HepG2 (cell line): ENCODE measurements around the gene C11orf21. TPM values are rescaled to one million over a fixed set of nuclear protein-coding genes. Genes with fewer than 3 reads are reported as not detected.

Experiments used
- ATF4 ChIP-seq, 2 experiments: fragments of 450-650 bp in 1 of 2; sonication (generic) in 1 of 2; formaldehyde crosslinking; IDR thresholded peaks; 2 replicates each; pipeline versions ENCODE4 v1.5.0 to v1.8.0; 2020 to 2022; ENCODE audit warnings: mild to moderate bottlenecking in 1 of 2, missing genetic modification reagents in 1 of 2
- GFI1 ChIP-seq: sonication (generic); formaldehyde crosslinking; IDR thresholded peaks from 2 replicates; pipeline ENCODE4 v1.5.0; 2020; ENCODE audit warnings: missing genetic modification reagents, mild to moderate bottlenecking, borderline replicate concordance
- HES4 ChIP-seq: sonication (generic); formaldehyde crosslinking; IDR thresholded peaks from 2 replicates; pipeline ENCODE4 v1.9.0; 2021; ENCODE audit warnings: mild to moderate bottlenecking, missing genetic modification reagents, borderline replicate concordance
- HOXA7 ChIP-seq: sonication (generic); formaldehyde crosslinking; IDR thresholded peaks from 2 replicates; pipeline ENCODE4 v1.8.1; 2022; ENCODE audit warnings: mild to moderate bottlenecking, missing genetic modification reagents, moderate library complexity
- IRF1 ChIP-seq: sonication (generic); formaldehyde crosslinking; IDR thresholded peaks from 2 replicates; pipeline ENCODE4 v1.4.0; 2020; ENCODE audit warnings: low read depth, mild to moderate bottlenecking, missing genetic modification reagents
- MEIS2 ChIP-seq: sonication (generic); formaldehyde crosslinking; IDR thresholded peaks from 2 replicates; pipeline ENCODE4 v1.9.0; 2021; ENCODE audit warnings: mild to moderate bottlenecking, missing genetic modification reagents
- PHF21A ChIP-seq: sonication (generic); formaldehyde crosslinking; IDR thresholded peaks from 2 replicates; pipeline ENCODE4 v1.5.0; 2020; ENCODE audit warnings: mild to moderate bottlenecking, missing genetic modification reagents
- PHF5A ChIP-seq: IDR thresholded peaks from one replicate; pipeline ENCODE4 v1.6.1; 2018; ENCODE audit warnings: low read depth, missing genetic modification reagents; ENCODE audit not compliant: unreplicated experiment
- SKI ChIP-seq: fragments of 450-650 bp; IDR thresholded peaks from one replicate; pipeline ENCODE4 v1.6.1; 2018; ENCODE audit warnings: mild to moderate bottlenecking; ENCODE audit not compliant: partially characterized antibody
- SNAPC2 ChIP-seq: sonication (generic); formaldehyde crosslinking; IDR thresholded peaks from 2 replicates; pipeline ENCODE4 v1.8.1; 2022; ENCODE audit warnings: mild to moderate bottlenecking, missing genetic modification reagents
- ZNF3 ChIP-seq: IDR thresholded peaks from 2 replicates; pipeline ENCODE4 v1.7.0; 2017; ENCODE audit warnings: inconsistent platforms
- ZNF44 ChIP-seq: sonication (generic); formaldehyde crosslinking; IDR thresholded peaks from 2 replicates; pipeline ENCODE4 v1.5.1; 2020; ENCODE audit warnings: mild to moderate bottlenecking, missing genetic modification reagents
- polyA plus RNA-seq, 8 experiments: library from polyadenylated mRNA; depleted of rRNA in 3 of 8; stranded (reverse) in 7 of 8; unstranded in 1 of 8; fragments of >200 nt; fragmentation: Illumina TruSeq in 4 of 8; extraction: Trizol in 4 of 8; gene quantifications; 2 replicates each; pipeline versions ENCODE4 v1.2.1 to v1.2.3, GENCODE V29; 2011 to 2016; ENCODE audit warnings: low read depth in 4 of 8, missing spikeins in 1 of 8, mixed read lengths in 1 of 8; ENCODE audit not compliant: insufficient read depth in 1 of 8
- total RNA-seq, 5 experiments: library from RNA; depleted of rRNA; stranded (reverse); fragments of >200 nt; fragmentation: Illumina TruSeq; extraction: Trizol; gene quantifications; 2 replicates each; pipeline ENCODE4 v1.2.3, GENCODE V29; 2016; ENCODE audit warnings: low read depth in 1 of 5
- TF ChIP-seq, protein P1 (sequence below): sonication (generic); formaldehyde crosslinking; IDR thresholded peaks from 2 replicates; pipeline ENCODE4 v1.5.0; 2020; ENCODE audit warnings: missing genetic modification reagents, mild to moderate bottlenecking, borderline replicate concordance
- TF ChIP-seq, protein P2 (sequence below): sonication (generic); formaldehyde crosslinking; IDR thresholded peaks from 2 replicates; pipeline ENCODE4 v1.5.1; 2020; ENCODE audit warnings: mild to moderate bottlenecking, missing genetic modification reagents
- TF ChIP-seq, protein P3 (sequence below): sonication (generic); formaldehyde crosslinking; IDR thresholded peaks from 2 replicates; pipeline ENCODE4 v1.5.0; 2020; ENCODE audit warnings: mild to moderate bottlenecking, missing genetic modification reagents
- TF ChIP-seq, protein P4 (sequence below): sonication (generic); formaldehyde crosslinking; IDR thresholded peaks from 2 replicates; pipeline ENCODE4 v1.4.0; 2020; ENCODE audit warnings: mild to moderate bottlenecking, low read depth, missing genetic modification reagents
- TF ChIP-seq, protein P5 (sequence below): sonication (generic); formaldehyde crosslinking; IDR thresholded peaks from 2 replicates; pipeline ENCODE4 v1.4.0; 2020; ENCODE audit warnings: mild to moderate bottlenecking, missing genetic modification reagents

The C11orf21 gene
- total and polyA plus RNA-seq, 2 of the 13 experiments (the other 11 are each of a cell fraction or from before 2014, with no cell fraction given): 0.08 TPM; not detected in 1

DNA sequence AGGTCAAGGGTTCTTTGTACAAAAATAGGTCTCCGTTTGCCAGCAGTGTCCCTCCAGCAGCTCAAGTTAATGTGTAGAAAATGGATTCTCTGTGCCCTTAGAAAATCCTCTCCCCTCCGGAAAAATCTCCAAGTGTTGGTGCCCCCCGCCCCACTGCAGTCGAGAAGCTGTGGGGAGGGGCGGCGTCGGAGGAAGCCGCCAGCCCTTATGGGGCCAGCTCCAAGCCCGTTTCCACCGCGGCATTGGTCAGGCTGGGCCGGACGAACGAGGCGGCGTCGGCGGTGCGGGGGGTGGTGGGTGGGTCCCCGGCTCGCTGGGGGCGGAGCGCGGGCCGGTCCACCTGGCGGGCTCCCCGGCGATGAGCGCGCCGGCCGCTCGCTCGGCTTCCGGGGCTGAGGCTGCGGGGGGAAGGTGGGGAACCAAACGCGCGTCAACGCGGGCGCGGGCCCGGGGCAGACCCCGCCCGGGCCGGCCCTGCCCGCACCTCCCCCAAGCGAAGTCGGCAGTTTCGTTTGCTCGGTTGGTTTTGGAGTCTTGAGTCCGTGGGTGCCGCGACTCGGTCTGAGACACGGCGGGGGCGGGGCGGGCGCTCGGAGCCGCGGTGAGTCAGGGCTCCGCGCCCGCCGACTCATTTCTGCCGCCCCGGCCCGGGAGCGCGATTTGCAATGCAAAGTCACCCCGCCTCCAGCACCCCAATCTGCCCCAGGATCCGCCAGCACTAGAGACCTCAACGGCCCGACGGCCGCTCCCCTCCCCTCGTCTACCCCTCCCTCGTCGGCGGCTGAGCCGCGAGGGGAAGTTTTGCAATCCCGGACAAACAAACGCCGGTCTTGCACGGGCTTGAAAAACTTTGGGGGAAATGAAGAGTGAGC lies 32.8 kb downstream of the C11orf21 start (continued):
- TF ChIP-seq, protein P1, sequence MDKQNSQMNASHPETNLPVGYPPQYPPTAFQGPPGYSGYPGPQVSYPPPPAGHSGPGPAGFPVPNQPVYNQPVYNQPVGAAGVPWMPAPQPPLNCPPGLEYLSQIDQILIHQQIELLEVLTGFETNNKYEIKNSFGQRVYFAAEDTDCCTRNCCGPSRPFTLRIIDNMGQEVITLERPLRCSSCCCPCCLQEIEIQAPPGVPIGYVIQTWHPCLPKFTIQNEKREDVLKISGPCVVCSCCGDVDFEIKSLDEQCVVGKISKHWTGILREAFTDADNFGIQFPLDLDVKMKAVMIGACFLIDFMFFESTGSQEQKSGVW (CRISPR knock-in tag): no peak
- TF ChIP-seq PHF21A (CRISPR knock-in tag): no peak; the same call in 1 of the 2 replicates
- TF ChIP-seq, protein P2, sequence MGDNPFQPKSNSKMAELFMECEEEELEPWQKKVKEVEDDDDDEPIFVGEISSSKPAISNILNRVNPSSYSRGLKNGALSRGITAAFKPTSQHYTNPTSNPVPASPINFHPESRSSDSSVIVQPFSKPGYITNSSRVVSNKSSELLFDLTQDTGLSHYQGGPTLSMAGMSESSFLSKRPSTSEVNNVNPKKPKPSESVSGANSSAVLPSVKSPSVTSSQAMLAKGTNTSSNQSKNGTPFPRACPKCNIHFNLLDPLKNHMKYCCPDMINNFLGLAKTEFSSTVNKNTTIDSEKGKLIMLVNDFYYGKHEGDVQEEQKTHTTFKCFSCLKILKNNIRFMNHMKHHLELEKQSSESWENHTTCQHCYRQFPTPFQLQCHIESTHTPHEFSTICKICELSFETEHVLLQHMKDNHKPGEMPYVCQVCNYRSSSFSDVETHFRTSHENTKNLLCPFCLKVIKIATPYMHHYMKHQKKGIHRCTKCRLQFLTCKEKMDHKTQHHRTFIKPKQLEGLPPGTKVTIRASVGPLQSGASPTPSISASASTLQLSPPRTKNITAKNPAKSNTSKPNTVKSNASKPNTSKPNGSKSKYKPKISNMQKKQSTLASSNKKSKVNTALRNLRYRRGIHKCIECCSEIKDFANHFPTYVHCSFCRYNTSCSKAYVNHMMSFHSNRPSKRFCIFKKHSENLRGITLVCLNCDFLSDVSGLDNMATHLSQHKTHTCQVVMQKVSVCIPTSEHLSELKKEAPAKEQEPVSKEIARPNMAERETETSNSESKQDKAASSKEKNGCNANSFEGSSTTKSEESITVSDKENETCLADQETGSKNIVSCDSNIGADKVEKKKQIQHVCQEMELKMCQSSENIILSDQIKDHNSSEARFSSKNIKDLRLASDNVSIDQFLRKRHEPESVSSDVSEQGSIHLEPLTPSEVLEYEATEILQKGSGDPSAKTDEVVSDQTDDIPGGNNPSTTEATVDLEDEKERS (CRISPR knock-in tag): no peak
- TF ChIP-seq SKI: no peak
- TF ChIP-seq IRF1 (CRISPR knock-in tag): no peak
- TF ChIP-seq, protein P3, sequence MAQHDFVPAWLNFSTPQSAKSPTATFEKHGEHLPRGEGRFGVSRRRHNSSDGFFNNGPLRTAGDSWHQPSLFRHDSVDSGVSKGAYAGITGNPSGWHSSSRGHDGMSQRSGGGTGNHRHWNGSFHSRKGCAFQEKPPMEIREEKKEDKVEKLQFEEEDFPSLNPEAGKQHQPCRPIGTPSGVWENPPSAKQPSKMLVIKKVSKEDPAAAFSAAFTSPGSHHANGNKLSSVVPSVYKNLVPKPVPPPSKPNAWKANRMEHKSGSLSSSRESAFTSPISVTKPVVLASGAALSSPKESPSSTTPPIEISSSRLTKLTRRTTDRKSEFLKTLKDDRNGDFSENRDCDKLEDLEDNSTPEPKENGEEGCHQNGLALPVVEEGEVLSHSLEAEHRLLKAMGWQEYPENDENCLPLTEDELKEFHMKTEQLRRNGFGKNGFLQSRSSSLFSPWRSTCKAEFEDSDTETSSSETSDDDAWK (CRISPR knock-in tag): no peak
- no peak for TF ChIP-seq SNAPC2 (CRISPR knock-in tag)
- TF ChIP-seq, protein P4, sequence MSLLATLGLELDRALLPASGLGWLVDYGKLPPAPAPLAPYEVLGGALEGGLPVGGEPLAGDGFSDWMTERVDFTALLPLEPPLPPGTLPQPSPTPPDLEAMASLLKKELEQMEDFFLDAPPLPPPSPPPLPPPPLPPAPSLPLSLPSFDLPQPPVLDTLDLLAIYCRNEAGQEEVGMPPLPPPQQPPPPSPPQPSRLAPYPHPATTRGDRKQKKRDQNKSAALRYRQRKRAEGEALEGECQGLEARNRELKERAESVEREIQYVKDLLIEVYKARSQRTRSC (CRISPR knock-in tag): no peak
- TF ChIP-seq HES4 (CRISPR knock-in tag): peak; percentile 86; the same call in 1 of the 2 replicates
- TF ChIP-seq, protein P5, sequence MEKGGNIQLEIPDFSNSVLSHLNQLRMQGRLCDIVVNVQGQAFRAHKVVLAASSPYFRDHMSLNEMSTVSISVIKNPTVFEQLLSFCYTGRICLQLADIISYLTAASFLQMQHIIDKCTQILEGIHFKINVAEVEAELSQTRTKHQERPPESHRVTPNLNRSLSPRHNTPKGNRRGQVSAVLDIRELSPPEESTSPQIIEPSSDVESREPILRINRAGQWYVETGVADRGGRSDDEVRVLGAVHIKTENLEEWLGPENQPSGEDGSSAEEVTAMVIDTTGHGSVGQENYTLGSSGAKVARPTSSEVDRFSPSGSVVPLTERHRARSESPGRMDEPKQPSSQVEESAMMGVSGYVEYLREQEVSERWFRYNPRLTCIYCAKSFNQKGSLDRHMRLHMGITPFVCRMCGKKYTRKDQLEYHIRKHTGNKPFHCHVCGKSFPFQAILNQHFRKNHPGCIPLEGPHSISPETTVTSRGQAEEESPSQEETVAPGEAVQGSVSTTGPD (CRISPR knock-in tag): no peak
- TF ChIP-seq PHF5A (CRISPR knock-in tag): no peak
- peak in 1 of 2 experiments; percentile 73; a peak in 2 of 4 replicates for TF ChIP-seq ATF4 (CRISPR knock-in tag; IDR thresholded peaks at IDR 0.05)
- TF ChIP-seq HOXA7 (CRISPR knock-in tag): no peak
- peak; percentile 26; the same call in 1 of the 2 replicates for TF ChIP-seq GFI1 (CRISPR knock-in tag)
- no peak for TF ChIP-seq ZNF44 (CRISPR knock-in tag)
- no peak for TF ChIP-seq ZNF3
- no peak for TF ChIP-seq MEIS2
